HG02884 (cell line): ENCODE results near the gene DLEC1.
"Not testable (repeated sequence)": the region's sequence is repeated elsewhere in the genome, so short reads cannot be mapped to it uniquely, and the experiment has no call there.

Experiments
- ATAC-seq: cut with Tn5 transposase; IDR thresholded peaks from one replicate; pipeline ENCODE4 v1.9.1; 2021; ENCODE audit warnings: mild to moderate bottlenecking, moderate library complexity; ENCODE audit not compliant: unreplicated experiment

DLEC1 gene

GRCh38 chr3:38135621-38136277 lies 96.7 kb downstream of the DLEC1 start:
- ATAC-seq: not testable (repeated sequence)

DNA sequence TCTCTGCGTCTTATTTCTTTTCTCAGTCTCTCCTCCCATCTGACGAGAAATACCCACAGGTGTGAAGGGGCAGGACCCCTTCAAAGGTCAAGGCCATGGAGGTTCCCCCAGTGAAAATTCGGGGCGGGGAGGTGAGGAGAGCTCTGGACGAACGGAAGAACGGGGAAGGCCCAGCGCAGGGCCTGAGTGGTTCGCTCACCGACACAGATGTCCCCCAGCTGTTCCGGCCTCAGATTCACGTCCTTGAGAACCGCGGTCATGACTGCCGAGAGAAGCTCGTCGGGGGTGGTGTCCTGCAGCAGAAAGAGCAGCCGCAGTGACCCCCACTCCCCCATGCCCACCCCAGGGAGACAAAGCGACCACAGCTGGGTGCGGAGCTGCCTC lies 97.4 kb downstream of the DLEC1 start:
- ATAC-seq: no peak

- peak; percentile 92 for ATAC-seq
Observed at GRCh38 chr3:38136777-38137614, 98.0 kb downstream of the DLEC1 start, which contains the start of gene ACAA1. TSS of gene ACAA1 (minus strand) at chr3:38137127. CDS start at chr3:38137035, 92 bp downstream.

GRCh38 chr3:38137615-38138348 lies 98.8 kb downstream of the DLEC1 start:
- no peak for ATAC-seq

- peak; percentile 39 for ATAC-seq
Observed at GRCh38 chr3:38138349-38139190, 99.6 kb downstream of the DLEC1 start, which contains the start of gene MYD88. TSS of gene MYD88 (plus strand) at chr3:38138661. CDS start at chr3:38138701, 40 bp downstream.

DNA sequence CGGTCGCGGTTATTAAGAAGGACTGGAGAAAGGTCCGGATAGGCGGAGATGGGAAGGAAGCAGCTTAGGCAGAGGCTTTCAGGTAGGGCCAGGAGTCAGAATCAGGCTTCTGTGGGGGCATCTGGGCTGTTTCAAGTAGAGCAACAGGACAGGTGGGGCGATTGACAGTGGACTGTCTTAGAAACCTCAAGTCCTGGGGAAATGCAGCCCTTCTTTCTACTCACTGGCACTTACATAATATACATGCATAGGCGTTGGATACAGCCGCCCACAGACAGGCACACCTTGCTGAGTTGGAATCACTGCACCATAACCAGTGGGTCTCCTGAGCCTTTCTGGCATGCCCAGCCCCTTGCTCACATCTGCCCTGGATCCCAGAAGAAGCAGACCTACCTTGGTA lies 100.2 kb downstream of the DLEC1 start:
- no peak for ATAC-seq

- ATAC-seq: no peak
Observed at GRCh38 chr3:38139652-38140051, 100.6 kb downstream of the DLEC1 start.

GRCh38 chr3:38140326-38141172 lies 101.5 kb downstream of the DLEC1 start:
- ATAC-seq: no peak

GRCh38 chr3:38141173-38141951 lies 102.4 kb downstream of the DLEC1 start:
- no peak for ATAC-seq

- ATAC-seq: no peak
Observed at GRCh38 chr3:38141952-38142273, 102.9 kb downstream of the DLEC1 start.

DNA sequence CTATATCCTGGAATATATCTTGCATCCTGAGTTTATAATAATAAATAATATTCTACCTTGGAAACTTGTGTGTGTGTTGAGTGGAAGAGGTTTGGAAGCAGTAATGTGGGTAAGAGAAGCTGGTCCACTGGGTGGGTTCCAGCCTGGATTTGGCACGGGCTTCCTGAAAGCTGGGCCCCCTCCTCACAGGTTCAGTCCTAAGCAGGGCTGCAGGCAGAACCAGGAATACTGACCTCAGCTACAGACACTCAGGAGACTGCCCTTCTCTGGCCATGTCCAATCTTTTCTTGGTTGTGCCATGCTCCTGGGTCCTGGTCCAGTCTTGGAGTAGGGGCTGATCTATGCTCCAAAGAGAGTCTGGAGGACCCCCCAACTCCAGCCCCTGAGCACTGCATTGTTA lies 104.0 kb downstream of the DLEC1 start:
- ATAC-seq: no peak

DNA sequence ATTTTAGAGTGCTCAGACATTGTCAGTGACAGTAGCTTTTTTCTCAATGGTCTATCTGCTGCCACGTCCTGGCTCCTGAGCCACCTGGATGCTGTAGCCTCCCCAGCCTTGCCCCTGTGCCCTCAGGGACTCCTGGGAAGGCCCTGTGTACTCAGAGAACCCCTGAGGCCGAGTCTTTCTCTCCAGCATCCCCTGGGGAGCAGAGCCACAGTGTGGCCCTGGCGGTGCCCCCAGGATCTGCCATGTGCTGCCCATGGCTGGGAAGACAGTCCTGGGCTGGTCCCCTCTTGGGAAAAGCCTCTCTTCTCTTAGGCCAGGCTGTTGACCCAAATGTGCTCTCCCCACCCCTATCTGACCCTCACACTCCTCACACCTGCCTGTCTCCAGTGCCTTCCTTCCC lies 104.5 kb downstream of the DLEC1 start:
- ATAC-seq: no peak

GRCh38 chr3:38146504-38146903 lies 107.5 kb downstream of the DLEC1 start:
- ATAC-seq: no peak

DNA sequence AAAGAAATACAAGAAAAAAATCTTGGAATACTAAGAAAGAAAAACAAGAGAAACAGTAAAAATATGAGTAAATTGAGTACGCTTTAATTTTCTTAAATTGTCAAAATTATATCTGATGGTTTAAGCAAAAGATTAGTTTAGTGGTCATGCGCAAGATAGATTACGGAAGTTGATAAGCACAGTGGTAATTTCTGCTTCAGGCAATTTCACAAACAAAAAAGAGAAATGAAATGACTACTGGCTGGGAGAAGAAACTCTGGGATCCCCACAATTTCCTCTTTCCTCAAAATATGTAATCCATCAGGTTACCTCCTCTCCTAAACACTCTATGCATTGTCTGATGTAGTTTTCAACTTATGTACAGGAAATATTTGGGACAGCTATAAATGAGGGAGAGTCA lies 108.4 kb downstream of the DLEC1 start:
- no peak for ATAC-seq

- no peak for ATAC-seq
Observed at GRCh38 chr3:38148311-38148882, 109.4 kb downstream of the DLEC1 start.

- ATAC-seq: no peak
Observed at GRCh38 chr3:38149708-38150107, 110.7 kb downstream of the DLEC1 start.

DNA sequence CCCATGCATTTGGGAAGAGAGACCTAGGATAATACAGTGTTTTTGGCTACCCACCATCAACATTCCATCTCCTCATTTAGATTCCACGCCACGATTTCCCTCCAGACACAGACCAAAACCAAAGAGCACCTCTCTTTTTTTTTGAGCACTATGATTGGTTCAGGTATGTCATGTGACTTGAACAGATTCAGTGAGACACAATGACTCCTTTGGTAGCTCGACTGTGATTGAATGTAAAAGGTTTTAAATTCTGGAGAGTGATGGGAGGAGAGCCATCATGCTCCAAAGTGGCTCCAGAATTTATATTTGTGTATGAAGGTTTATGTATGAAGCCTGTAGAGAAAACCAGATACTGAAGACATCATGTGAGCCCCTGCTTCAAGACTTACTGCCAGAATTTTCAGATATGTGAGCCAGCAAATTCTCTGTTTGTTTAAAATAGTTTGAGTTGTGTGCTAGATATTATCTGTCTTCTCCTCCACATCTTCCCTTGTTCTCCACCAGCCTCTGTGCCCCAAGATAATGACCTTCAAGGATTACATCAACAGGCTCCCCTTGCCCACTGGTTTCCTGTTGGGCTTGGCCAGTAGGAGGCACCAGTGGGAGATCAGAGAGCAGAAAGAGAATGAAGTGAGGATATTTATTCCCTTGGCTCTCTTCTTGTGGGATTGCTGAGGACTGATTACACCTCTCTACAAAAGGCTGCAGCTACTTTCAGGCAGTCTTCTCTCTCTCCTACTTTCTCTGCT lies 111.9 kb downstream of the DLEC1 start:
- no peak for ATAC-seq

DNA sequence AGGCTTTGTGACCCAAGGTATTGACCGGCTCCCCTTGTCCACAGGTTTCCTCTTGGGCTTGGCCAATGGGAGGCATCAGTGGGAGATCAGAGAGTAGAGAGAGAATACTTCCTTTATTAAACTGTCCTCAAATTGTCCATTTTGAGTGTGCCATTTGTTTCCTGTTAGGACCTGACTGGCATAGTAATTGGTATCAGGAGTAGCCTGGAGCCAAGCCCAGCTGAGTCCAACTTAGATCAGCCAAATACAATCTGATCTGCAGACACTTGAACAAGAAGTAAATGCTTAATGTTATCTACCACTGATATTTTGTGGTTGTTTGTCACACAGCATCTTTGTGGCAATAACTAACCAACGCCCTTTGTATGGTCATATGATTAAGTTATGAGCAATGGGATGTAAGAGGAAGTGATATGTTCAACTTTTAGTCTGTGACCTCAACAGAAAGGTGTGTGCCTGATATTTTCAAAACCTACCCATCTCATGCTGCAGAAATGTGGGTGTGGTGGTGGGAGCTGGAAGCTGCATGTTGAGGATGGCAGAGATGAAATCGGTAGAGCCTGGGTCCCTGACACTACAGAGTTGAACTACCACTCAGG lies 112.8 kb downstream of the DLEC1 start:
- ATAC-seq: no peak
